ENCODE results near the gene OLIG3.

The OLIG3 gene

GRCh38 chr6:137471497-137471896 is 22.7 kb downstream of the OLIG3 start:
- DNase-seq (ENCODE audit: low read depth in 3 of 3) = no peak

- DNase-seq (ENCODE audit: low read depth in 3 of 3) = no peak
These were observed 27.0 kb downstream of the OLIG3 start for GRCh38 chr6:137467211-137467610.

- DNase-seq (ENCODE audit: low read depth in 3 of 3) = no peak
These were observed 28.7 kb downstream of the OLIG3 start for GRCh38 chr6:137465378-137466009.

GRCh38 chr6:137452333-137452894 is 41.8 kb downstream of the OLIG3 start:
- DNase-seq (ENCODE audit: low read depth in 3 of 3) = no peak

- no peak for DNase-seq (ENCODE audit: low read depth in 3 of 3)
These were observed 50.3 kb downstream of the OLIG3 start for GRCh38 chr6:137443901-137444300.

Measured in stimulated activated CD4-positive, alpha-beta T cell treated with anti-CD3 and anti-CD28 coated beads, TNF-alpha, amount 100 ng/mL, for 4 hours (primary cell).